HepG2 (cell line): ENCODE measurements around the gene LAPTM4A. TPM values are rescaled to one million over a fixed set of nuclear protein-coding genes. Genes with fewer than 3 reads are reported as not detected.

ENCODE experiments used
- ARNT ChIP-seq: fragments of 450-650 bp; IDR thresholded peaks from 2 replicates; pipeline ENCODE4 v1.6.1; 2017
- CHD4 ChIP-seq: fragments of 200-600 bp; sonication (generic); IDR thresholded peaks from 2 replicates; pipeline ENCODE4 v1.7.0; 2017; ENCODE audit warnings: mild to moderate bottlenecking, low read length, borderline replicate concordance
- EEA1 ChIP-seq: sonication (generic); formaldehyde crosslinking; IDR thresholded peaks from 2 replicates; pipeline ENCODE4 v1.5.1; 2020; ENCODE audit warnings: mild to moderate bottlenecking, missing genetic modification reagents, borderline replicate concordance
- GATA4 ChIP-seq: sonication (generic); IDR thresholded peaks from 2 replicates; pipeline ENCODE4 v1.6.1; 2016; ENCODE audit warnings: antibody characterized with exemption, low read depth, borderline replicate concordance
- ISX ChIP-seq: sonication (generic); formaldehyde crosslinking; conservative IDR thresholded peaks from 2 replicates; pipeline ENCODE4 v1.5.0; 2020; ENCODE audit warnings: missing genetic modification reagents
- MIXL1 ChIP-seq: IDR thresholded peaks from 2 replicates; pipeline ENCODE4 v1.6.1; 2016
- MXD4 ChIP-seq: IDR thresholded peaks from 2 replicates; pipeline ENCODE4 v1.6.1; 2016; ENCODE audit warnings: mild to moderate bottlenecking, missing biosample characterization, missing genetic modification reagents
- SAFB2 ChIP-seq: sonication (generic); formaldehyde crosslinking; IDR thresholded peaks from 2 replicates; pipeline ENCODE4 v1.5.1; 2020; ENCODE audit warnings: missing genetic modification reagents, low read depth, mild to moderate bottlenecking, borderline replicate concordance
- SNAI1 ChIP-seq: sonication (generic); formaldehyde crosslinking; IDR thresholded peaks from 2 replicates; pipeline ENCODE4 v1.5.0; 2020; ENCODE audit warnings: mild to moderate bottlenecking, missing genetic modification reagents, borderline replicate concordance
- SUZ12 ChIP-seq: fragments of 150-350 bp; IDR thresholded peaks from 2 replicates; pipeline ENCODE4 v1.6.1; 2014; ENCODE audit warnings: low read depth, low read length
- ZFP36L2 ChIP-seq: sonication (generic); formaldehyde crosslinking; IDR thresholded peaks from 2 replicates; pipeline ENCODE4 v1.4.0; 2020; ENCODE audit warnings: missing genetic modification reagents
- ZNF230 ChIP-seq: sonication (generic); formaldehyde crosslinking; IDR thresholded peaks from 2 replicates; pipeline ENCODE4 v1.4.0; 2020; ENCODE audit warnings: mild to moderate bottlenecking, missing genetic modification reagents
- ZNF768 ChIP-seq: sonication (generic); formaldehyde crosslinking; IDR thresholded peaks from 2 replicates; pipeline ENCODE4 v1.4.0; 2020; ENCODE audit warnings: missing genetic modification reagents
- polyA plus RNA-seq, 8 experiments: library from polyadenylated mRNA; depleted of rRNA in 3 of 8; stranded (reverse) in 7 of 8; unstranded in 1 of 8; fragments of >200 nt; fragmentation: Illumina TruSeq in 4 of 8; extraction: Trizol in 4 of 8; gene quantifications; 2 replicates each; pipeline versions ENCODE4 v1.2.1 to v1.2.3, GENCODE V29; 2011 to 2016; ENCODE audit warnings: low read depth in 4 of 8, missing spikeins in 1 of 8, mixed read lengths in 1 of 8; ENCODE audit not compliant: insufficient read depth in 1 of 8
- total RNA-seq, 5 experiments: library from RNA; depleted of rRNA; stranded (reverse); fragments of >200 nt; fragmentation: Illumina TruSeq; extraction: Trizol; gene quantifications; 2 replicates each; pipeline ENCODE4 v1.2.3, GENCODE V29; 2016; ENCODE audit warnings: low read depth in 1 of 5
- TF ChIP-seq, protein P1 (sequence below): fragments of 450-650 bp; IDR thresholded peaks from 2 replicates; pipeline ENCODE4 v1.6.1; 2016
- TF ChIP-seq, protein P2 (sequence below), 2 experiments: sonication (generic) in 1 of 2; formaldehyde crosslinking in 1 of 2; IDR thresholded peaks; 2 replicates each; pipeline versions ENCODE4 v1.4.0 to v1.6.1; 2018 to 2020; ENCODE audit warnings: missing genetic modification reagents in 2 of 2, borderline replicate concordance in 1 of 2, low read depth in 1 of 2, mild to moderate bottlenecking in 1 of 2, missing biosample characterization in 1 of 2
- TF ChIP-seq, protein P3 (sequence below), 2 experiments: fragments of 450-650 bp in 1 of 2; sonication (generic) in 1 of 2; formaldehyde crosslinking in 1 of 2; IDR thresholded peaks; 2 replicates each; pipeline versions ENCODE4 v1.6.1 to v1.8.0; 2016 to 2022; ENCODE audit warnings: antibody characterized with exemption in 1 of 2, mild to moderate bottlenecking in 1 of 2, missing genetic modification reagents in 1 of 2

Gene LAPTM4A
- total and polyA plus RNA-seq, 2 of the 13 experiments (the other 11 are each of a cell fraction or from before 2014, with no cell fraction given), result 116 to 558 TPM

DNA sequence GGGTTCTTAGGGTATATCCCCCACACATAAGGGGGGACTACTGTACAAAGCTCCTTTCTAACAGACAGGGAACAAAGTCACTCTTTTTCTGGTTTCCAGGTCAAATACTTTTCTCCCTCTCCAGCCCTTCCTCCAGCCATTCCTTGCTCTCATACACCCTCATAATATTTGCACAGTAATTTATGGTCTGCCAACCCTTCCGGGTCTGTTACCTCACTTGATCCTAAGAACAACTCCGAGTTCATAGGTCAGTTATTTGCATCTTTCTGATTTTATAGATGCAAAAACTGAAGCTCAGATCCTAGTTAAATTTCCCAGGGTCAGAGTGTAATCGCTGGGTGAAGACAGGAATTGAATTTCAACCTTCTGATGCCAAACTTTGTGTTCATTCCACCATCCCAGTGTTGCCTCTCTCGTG is 24.2 kb downstream of the LAPTM4A start (continued):
- TF ChIP-seq, protein P1, sequence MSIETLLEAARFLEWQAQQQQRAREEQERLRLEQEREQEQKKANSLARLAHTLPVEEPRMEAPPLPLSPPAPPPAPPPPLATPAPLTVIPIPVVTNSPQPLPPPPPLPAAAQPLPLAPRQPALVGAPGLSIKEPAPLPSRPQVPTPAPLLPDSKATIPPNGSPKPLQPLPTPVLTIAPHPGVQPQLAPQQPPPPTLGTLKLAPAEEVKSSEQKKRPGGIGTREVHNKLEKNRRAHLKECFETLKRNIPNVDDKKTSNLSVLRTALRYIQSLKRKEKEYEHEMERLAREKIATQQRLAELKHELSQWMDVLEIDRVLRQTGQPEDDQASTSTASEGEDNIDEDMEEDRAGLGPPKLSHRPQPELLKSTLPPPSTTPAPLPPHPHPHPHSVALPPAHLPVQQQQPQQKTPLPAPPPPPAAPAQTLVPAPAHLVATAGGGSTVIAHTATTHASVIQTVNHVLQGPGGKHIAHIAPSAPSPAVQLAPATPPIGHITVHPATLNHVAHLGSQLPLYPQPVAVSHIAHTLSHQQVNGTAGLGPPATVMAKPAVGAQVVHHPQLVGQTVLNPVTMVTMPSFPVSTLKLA, result no peak
- no peak for TF ChIP-seq ISX (CRISPR knock-in tag)
- TF ChIP-seq SAFB2 (CRISPR knock-in tag), result no peak
- TF ChIP-seq, protein P2, sequence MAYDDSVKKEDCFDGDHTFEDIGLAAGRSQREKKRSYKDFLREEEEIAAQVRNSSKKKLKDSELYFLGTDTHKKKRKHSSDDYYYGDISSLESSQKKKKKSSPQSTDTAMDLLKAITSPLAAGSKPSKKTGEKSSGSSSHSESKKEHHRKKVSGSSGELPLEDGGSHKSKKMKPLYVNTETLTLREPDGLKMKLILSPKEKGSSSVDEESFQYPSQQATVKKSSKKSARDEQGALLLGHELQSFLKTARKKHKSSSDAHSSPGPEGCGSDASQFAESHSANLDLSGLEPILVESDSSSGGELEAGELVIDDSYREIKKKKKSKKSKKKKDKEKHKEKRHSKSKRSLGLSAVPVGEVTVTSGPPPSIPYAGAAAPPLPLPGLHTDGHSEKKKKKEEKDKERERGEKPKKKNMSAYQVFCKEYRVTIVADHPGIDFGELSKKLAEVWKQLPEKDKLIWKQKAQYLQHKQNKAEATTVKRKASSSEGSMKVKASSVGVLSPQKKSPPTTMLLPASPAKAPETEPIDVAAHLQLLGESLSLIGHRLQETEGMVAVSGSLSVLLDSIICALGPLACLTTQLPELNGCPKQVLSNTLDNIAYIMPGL (CRISPR knock-in tag; IDR thresholded peaks at IDR 0.05; ENCODE audit: borderline replicate concordance in 1 of 2, low read depth in 1 of 2), result no peak
- no peak for TF ChIP-seq ZNF768
- no peak for TF ChIP-seq ZNF230
- no peak for TF ChIP-seq SNAI1
- no peak for TF ChIP-seq CHD4
- no peak for TF ChIP-seq ZFP36L2 (CRISPR knock-in tag)
- peak; percentile 51; the same call in 1 of the 2 replicates for TF ChIP-seq MIXL1 (CRISPR knock-in tag)
- no peak for TF ChIP-seq MXD4 (CRISPR knock-in tag)
- no peak for TF ChIP-seq SUZ12
- no peak for TF ChIP-seq ARNT
- peak; percentile 19; the same call in 1 of the 2 replicates for TF ChIP-seq GATA4
- TF ChIP-seq, protein P3, sequence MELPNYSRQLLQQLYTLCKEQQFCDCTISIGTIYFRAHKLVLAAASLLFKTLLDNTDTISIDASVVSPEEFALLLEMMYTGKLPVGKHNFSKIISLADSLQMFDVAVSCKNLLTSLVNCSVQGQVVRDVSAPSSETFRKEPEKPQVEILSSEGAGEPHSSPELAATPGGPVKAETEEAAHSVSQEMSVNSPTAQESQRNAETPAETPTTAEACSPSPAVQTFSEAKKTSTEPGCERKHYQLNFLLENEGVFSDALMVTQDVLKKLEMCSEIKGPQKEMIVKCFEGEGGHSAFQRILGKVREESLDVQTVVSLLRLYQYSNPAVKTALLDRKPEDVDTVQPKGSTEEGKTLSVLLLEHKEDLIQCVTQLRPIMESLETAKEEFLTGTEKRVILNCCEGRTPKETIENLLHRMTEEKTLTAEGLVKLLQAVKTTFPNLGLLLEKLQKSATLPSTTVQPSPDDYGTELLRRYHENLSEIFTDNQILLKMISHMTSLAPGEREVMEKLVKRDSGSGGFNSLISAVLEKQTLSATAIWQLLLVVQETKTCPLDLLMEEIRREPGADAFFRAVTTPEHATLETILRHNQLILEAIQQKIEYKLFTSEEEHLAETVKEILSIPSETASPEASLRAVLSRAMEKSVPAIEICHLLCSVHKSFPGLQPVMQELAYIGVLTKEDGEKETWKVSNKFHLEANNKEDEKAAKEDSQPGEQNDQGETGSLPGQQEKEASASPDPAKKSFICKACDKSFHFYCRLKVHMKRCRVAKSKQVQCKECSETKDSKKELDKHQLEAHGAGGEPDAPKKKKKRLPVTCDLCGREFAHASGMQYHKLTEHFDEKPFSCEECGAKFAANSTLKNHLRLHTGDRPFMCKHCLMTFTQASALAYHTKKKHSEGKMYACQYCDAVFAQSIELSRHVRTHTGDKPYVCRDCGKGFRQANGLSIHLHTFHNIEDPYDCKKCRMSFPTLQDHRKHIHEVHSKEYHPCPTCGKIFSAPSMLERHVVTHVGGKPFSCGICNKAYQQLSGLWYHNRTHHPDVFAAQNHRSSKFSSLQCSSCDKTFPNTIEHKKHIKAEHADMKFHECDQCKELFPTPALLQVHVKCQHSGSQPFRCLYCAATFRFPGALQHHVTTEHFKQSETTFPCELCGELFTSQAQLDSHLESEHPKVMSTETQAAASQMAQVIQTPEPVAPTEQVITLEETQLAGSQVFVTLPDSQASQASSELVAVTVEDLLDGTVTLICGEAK (IDR thresholded peaks at IDR 0.05), result no peak
- TF ChIP-seq, protein P3 (CRISPR knock-in tag; IDR thresholded peaks at IDR 0.05), result no peak
- TF ChIP-seq EEA1, result no peak
